Activated naive CD4-positive, alpha-beta T cell treated with anti-CD3 and anti-CD28 coated beads for 36 hours (primary cell): ENCODE measurements around the gene ZNF597. TPM values are rescaled to one million over a fixed set of nuclear protein-coding genes. Genes with fewer than 3 reads are reported as not detected.

ENCODE experiments used
- CTCF ChIA-PET: fragments of 350-600 bp; sonication (Branson Sonifier 250); formaldehyde crosslinking; loops from one replicate; lab custom pipeline; 2021; ENCODE audit warnings: antibody characterized with exemption; lab: Charles Lee
- DNase-seq: peaks from one replicate; pipeline ENCODE4 v3.0.0-alpha.2; 2020
- H3K27ac Mint-ChIP-seq: one replicate; pipeline ENCODE4 v1.8.0; 2021; ENCODE audit warnings: mild to moderate bottlenecking, mixed read lengths
- H3K27me3 Mint-ChIP-seq: one replicate; pipeline ENCODE4 v1.8.0; 2021; ENCODE audit warnings: low read depth, mixed read lengths
- H3K36me3 Mint-ChIP-seq: one replicate; pipeline ENCODE4 v1.8.0; 2021; ENCODE audit warnings: low read depth, mixed read lengths
- H3K4me1 Mint-ChIP-seq: one replicate; pipeline ENCODE4 v1.8.0; 2021; ENCODE audit warnings: low read depth, mixed read lengths
- H3K4me3 Mint-ChIP-seq: one replicate; pipeline ENCODE4 v1.8.0; 2021; ENCODE audit warnings: mild to moderate bottlenecking, moderate library complexity, mixed read lengths
- H3K9me3 Mint-ChIP-seq: one replicate; pipeline ENCODE4 v1.8.0; 2021; ENCODE audit warnings: mixed read lengths
- intact Hi-C: fragments of 100-400 bp; cut with micrococcal nuclease; formaldehyde crosslinking; loops from one replicate; pipeline ENCODE4 v1.15.1; 2023
- microRNA-seq: library from miRNA; unstranded; fragments of <30 nt; microRNA quantifications from one replicate; pipeline ENCODE4 v1.2.0, GENCODE V29; 2022; ENCODE audit warnings: borderline microRNAs expressed, borderline replicate concordance
- total RNA-seq, 2 experiments: library from RNA; stranded (reverse); gene quantifications; one replicate each; pipeline ENCODE4 v1.2.3, GENCODE V29; 2021

ZNF597 gene
- total RNA-seq, 2 experiments from 2014 or later = 1.1 TPM

DNA sequence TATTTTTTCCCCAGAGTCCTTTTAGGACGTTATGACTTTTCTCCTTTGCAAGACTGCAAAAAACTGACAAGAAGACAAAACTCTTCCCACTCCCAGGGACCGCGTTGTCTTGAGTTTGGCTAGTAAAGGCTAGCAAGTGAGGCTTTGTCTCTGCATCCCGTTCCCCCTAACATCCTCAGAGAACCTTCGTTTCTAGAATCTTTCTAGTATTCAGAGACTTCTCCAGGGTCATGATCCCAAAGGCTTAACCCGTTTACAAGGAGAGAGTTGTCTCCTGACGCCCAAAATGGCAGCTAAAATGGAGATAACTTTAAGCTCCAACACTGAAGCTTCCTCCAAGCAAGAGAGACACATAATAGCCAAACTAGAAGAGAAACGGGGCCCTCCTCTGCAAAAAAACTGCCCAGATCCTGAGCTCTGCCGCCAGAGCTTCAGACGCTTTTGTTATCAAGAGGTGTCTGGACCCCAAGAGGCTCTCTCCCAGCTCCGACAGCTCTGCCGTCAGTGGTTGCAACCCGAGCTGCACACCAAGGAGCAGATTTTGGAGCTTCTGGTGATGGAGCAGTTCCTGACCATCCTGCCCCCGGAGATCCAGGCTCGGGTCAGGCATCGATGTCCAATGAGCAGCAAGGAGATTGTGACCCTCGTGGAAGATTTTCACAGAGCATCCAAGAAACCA is 41.4 kb downstream of the ZNF597 start:
- H3K27ac Mint-ChIP-seq = peak overlapping the region; percentile 75
- DNase-seq = no peak
- H3K4me3 Mint-ChIP-seq = peak overlapping the region; percentile 86
- H3K36me3 Mint-ChIP-seq = peaks cover 60% of the 10 kb centered on the region
- peaks cover 32% of the 10 kb centered on the region for H3K4me1 Mint-ChIP-seq
- no peaks in the 10 kb centered on the region for H3K27me3 Mint-ChIP-seq
- CTCF ChIA-PET = interaction anchor here (0.6 kb wide), 1 partner anchor 39 kb away, joined by 3 read pairs; no protein-coding TSS in a partner anchor
- peaks cover 27% of the 10 kb centered on the region for H3K9me3 Mint-ChIP-seq
- intact Hi-C loops = loop anchor here (1.0 to 5.0 kb wide), 9 partner anchors 37 to 268 kb away; partner anchors contain the start of genes NAA60, OR1F1, ZNF200 and ZNF263

DNA sequence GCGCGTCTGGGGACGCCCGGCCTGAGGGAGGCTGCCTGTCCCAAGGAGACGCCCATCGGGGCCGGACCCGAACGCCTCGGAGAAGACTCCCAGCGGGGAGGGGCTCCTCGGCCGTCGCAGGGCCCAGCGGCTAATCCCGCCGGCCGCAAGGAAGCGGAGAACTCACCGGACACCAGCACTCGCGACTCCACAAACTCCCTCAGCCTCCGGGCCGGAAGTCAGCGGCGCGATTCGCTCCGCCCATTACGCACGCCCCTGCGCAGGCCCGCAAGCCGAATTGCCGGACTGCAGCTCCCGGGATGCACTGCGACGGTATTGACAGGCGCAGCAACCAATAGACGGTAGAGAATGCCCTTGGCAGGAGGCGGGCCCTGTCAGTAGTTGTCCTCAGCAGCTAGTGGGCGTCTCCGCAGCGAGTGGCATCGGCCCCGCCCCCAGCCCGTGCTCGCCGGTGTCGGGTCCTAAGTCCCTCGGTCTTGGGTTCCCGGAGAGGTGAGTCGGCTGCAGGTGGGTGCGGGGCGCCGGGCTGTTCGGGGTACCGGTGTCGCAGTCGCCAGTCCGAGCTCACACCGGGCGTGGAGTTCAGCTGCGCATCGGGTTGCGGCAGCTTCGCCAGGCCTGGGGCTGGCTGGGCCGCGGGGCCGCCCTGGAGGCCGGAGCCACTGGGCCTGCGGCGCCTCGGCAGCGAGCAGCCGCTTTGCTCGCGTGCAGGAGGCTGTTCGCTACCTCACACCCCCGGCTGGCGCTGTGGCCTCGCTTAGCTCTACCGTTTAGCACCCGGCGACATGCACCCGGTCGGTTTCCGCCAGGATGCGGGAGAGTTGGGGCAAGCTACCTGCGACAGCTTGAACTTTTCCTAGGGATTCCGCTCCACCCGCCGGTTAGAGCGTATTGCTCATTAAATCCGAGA is 42.3 kb downstream of the ZNF597 start, which contains the start of the genes ZNF174 and ZSCAN32:
ZNF174 (plus strand) TSS at position 437 of the 910 bp plus-strand sequence. CDS start 790 bp downstream, outside the sequence.
ZSCAN32 (minus strand) TSS at position 226 of the 910 bp plus-strand sequence. CDS start 3,447 bp downstream, outside the sequence.
- H3K4me3 Mint-ChIP-seq = peak within 1 kb of the TSS; percentile 86
- DNase-seq = peak; percentile 99
- H3K4me1 Mint-ChIP-seq = peaks cover 39% of the 10 kb centered on the region
- H3K27ac Mint-ChIP-seq = peak within 1 kb of the TSS; percentile 75
- CTCF ChIA-PET = no interaction called here
- intact Hi-C loops = loop anchor here (1.0 to 5.0 kb wide), 9 partner anchors 36 to 267 kb away; partner anchors contain the start of genes NAA60, OR1F1, ZNF200 and ZNF263
- peaks cover 26% of the 10 kb centered on the region for H3K9me3 Mint-ChIP-seq
- H3K36me3 Mint-ChIP-seq = peaks cover 60% of the 10 kb centered on the region
- H3K27me3 Mint-ChIP-seq = no peaks in the 10 kb centered on the region

DNA sequence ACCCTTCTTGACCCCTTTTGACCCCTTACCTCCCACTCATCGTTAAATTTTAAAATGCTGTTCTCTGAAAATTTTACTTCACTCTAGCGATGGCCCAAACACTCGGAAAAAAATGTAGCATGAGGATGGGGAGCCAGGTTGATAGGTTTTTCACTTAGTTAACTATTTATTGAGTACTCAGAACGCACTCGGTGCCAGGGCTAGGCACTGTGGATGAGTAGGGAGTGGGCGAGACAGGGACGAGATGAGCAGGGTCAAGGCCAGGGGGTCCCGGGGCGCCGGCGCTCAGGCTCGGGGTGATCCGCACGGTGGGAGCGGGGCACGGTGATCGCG is 42.9 kb downstream of the ZNF597 start:
- H3K36me3 Mint-ChIP-seq = peaks cover 62% of the 10 kb centered on the region
- H3K4me3 Mint-ChIP-seq = peak overlapping the region; percentile 86
- peak overlapping the region; percentile 31 for H3K27ac Mint-ChIP-seq
- CTCF ChIA-PET = interaction anchor here (1.0 kb wide), 1 partner anchor 59 kb away, joined by 3 read pairs; no protein-coding TSS in a partner anchor
- no peaks in the 10 kb centered on the region for H3K27me3 Mint-ChIP-seq
- H3K4me1 Mint-ChIP-seq = peaks cover 39% of the 10 kb centered on the region
- peaks cover 22% of the 10 kb centered on the region for H3K9me3 Mint-ChIP-seq
- intact Hi-C loops = loop anchor here (2.0 to 5.0 kb wide), 2 partner anchors 56 to 213 kb away; partner anchors contain the start of gene OR1F1
- DNase-seq = no peak

DNA sequence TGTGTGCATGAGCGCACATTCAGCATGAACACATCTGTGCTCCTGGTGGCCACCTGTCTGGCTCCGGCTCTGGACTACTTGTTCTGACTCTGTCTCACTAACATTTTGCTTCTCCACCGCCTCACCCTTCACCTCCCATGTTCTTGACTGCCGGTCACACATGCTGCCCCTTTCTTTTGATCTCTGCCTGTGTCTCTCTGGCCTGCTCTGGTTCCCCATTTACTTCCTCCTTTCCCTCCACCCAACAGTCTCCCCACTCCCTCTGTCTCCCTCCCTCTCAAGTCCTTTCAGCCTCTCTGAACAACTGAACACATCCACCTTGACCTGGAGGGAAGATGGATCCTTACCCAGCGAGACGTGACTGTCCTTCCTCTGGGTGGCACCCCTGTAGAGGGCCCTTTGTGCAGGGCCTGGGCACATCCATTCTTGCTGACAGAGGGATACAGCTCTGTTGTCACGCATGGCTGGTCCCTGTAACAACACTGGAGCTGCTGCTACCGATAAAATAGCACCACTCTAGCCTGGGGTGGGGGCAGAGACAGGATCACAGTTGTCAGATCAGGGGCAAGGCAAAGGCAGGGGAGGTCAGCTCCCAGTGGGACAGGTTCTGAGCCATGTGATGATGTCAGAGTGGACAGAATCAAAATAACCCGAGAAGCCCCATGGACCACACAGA is 53.5 kb downstream of the ZNF597 start:
- CTCF ChIA-PET = no interaction called here
- Mint-ChIP-seq H3K4me1 (peaks cover 6% of the 10 kb centered on the region), H3K4me3 (no peak overlapping the region), H3K27ac (no peak overlapping the region), H3K36me3 (peaks cover 84% of the 10 kb centered on the region), H3K9me3 (peaks cover 53% of the 10 kb centered on the region), H3K27me3 (no peaks in the 10 kb centered on the region)
- DNase-seq = no peak
- intact Hi-C loops = no loop called here

DNA sequence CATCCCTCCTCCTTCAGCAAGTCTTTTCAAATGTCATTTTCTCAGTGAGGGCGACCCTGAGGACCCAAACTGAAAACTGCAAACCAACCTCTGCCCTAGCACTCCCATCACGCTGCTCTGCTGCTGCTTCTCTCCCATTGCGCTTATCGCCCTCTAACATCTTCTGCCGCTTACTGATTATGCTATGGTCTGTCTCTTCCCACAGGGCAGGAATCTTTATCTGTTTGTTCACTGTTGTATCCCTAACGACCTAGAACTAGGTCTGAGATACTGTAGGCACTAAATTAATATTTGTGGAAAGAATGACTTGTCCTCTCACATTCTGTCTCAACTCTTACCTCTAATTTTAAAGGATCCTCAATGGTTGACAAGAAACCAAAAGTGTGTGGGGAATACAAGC is 55.0 kb downstream of the ZNF597 start:
- no peak for DNase-seq
- Mint-ChIP-seq H3K27ac (no peak overlapping the region), H3K27me3 (no peaks in the 10 kb centered on the region), H3K9me3 (peaks cover 58% of the 10 kb centered on the region), H3K36me3 (peaks cover 85% of the 10 kb centered on the region), H3K4me1 (no peaks in the 10 kb centered on the region), H3K4me3 (no peak overlapping the region)
- intact Hi-C loops = no loop called here
- CTCF ChIA-PET = no interaction called here

DNA sequence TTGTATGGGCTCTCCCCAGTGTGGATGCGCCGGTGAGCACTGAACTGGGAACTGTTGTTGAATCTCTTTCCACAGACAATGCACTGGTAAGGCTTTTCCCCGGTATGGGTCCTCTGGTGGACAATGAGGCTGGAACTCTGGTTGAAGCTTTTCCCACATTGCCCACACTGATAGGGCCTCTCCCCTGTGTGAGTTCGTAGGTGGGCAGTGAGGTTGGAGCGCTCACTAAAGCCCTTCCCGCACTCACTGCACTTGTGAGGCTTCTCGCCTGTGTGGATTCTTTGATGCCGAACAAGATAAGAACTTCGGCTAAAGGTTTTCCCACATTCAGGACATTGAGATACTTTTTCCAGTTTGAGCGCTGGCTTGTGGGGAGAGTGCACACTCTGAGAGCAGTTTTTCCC is 60.3 kb downstream of the ZNF597 start:
- no peaks in the 10 kb centered on the region for H3K27me3 Mint-ChIP-seq
- H3K9me3 Mint-ChIP-seq = peaks cover 77% of the 10 kb centered on the region
- H3K27ac Mint-ChIP-seq = no peak overlapping the region
- DNase-seq = no peak
- H3K4me1 Mint-ChIP-seq = no peaks in the 10 kb centered on the region
- CTCF ChIA-PET = interaction anchor here (0.6 kb wide), 1 partner anchor 248 kb away, joined by 3 read pairs; the partner anchor contains the start of gene ZNF213
- peaks cover 87% of the 10 kb centered on the region for H3K36me3 Mint-ChIP-seq
- intact Hi-C loops = no loop called here
- H3K4me3 Mint-ChIP-seq = no peak overlapping the region

Small RNA genes lying within 50 kb of the gene (microRNA-seq; reads per million reads assigned to microRNA genes)
- gene MIR6126 = not detected

Other genes with a start within 250 kb of the ZNF597 start
- 10 to 100 TPM in 1 of 2 experiments, 1 to 10 TPM in 1; 9.7 to 10.1 TPM for gene ZNF200, start 208.3 kb downstream of the ZNF597 start, total RNA-seq
- gene MEFV, start 186.9 kb downstream of the ZNF597 start, total RNA-seq = under 1 TPM; 0.07 TPM
- 10 to 100 TPM in 1 of 2 experiments, 1 to 10 TPM in 1; 9.1 to 12.2 TPM for gene ZNF263, start 160.0 kb downstream of the ZNF597 start, total RNA-seq
- gene TIGD7, start 138.1 kb downstream of the ZNF597 start, total RNA-seq = 1 to 10 TPM; 3.8 to 4.1 TPM
- gene ZNF75A, start 138.0 kb downstream of the ZNF597 start, total RNA-seq = 10 to 100 TPM; 10.5 to 12.4 TPM
- not detected for gene OR2C1, start 87.6 kb downstream of the ZNF597 start, total RNA-seq
- 1 to 10 TPM; 6.5 to 7.9 TPM for gene ZSCAN32, start 42.5 kb downstream of the ZNF597 start, total RNA-seq
- 1 to 10 TPM; 5.8 to 6.3 TPM for gene ZNF174, start 42.3 kb downstream of the ZNF597 start, total RNA-seq
- 10 to 100 TPM; 20.0 to 27.1 TPM for gene NAA60, start 176 bp upstream of the ZNF597 start, total RNA-seq
- not detected for gene C16orf90, start 52.0 kb upstream of the ZNF597 start, total RNA-seq
- 10 to 100 TPM; 12.1 to 13.9 TPM for gene CLUAP1, start 57.5 kb upstream of the ZNF597 start, total RNA-seq
- gene NLRC3, start 133.9 kb upstream of the ZNF597 start, total RNA-seq = 10 to 100 TPM; 14.4 TPM
- gene SLX4, start 168.1 kb upstream of the ZNF597 start, total RNA-seq = 10 to 100 TPM; 14.0 to 14.1 TPM
- 10 to 100 TPM; 13.5 to 13.8 TPM for gene DNASE1, start 211.2 kb upstream of the ZNF597 start, total RNA-seq